ENCODE results near the gene MKX.

Gene MKX

GRCh38 chr10:27643301-27643700 is 102.3 kb downstream of the MKX start:
- no peak for DNase-seq

- DNase-seq, result no peak
Measured at GRCh38 chr10:27642023-27642589, 103.5 kb downstream of the MKX start.

GRCh38 chr10:27638071-27638750 is 107.4 kb downstream of the MKX start:
- DNase-seq, result no peak

- peak; percentile 29 for DNase-seq
Measured at GRCh38 chr10:27637601-27638000, 108.0 kb downstream of the MKX start.

- no peak for DNase-seq
Measured at GRCh38 chr10:27636816-27637215, 108.8 kb downstream of the MKX start.

GRCh38 chr10:27635699-27636270 is 109.8 kb downstream of the MKX start:
- no peak for DNase-seq

- DNase-seq, result no peak
Measured at GRCh38 chr10:27635290-27635689, 110.3 kb downstream of the MKX start.

- DNase-seq, result no peak
Measured at GRCh38 chr10:27628621-27629020, 117.0 kb downstream of the MKX start.

- no peak for DNase-seq
Measured at GRCh38 chr10:27626890-27627289, 118.7 kb downstream of the MKX start.

- no peak for DNase-seq
Measured at GRCh38 chr10:27625452-27626211, 120.0 kb downstream of the MKX start.

GRCh38 chr10:27624941-27625340 is 120.7 kb downstream of the MKX start:
- no peak for DNase-seq
